Uterus (tissue), 2 donors: Measurements from ENCODE around the gene UBE2D2.

Source experiments
- POLR2A ChIP-seq, 2 donors: fragments of 450-650 bp; IDR thresholded peaks; one replicate each; pipeline ENCODE4 v1.6.1; 2016; ENCODE audit warnings: antibody characterized with exemption in 2 of 2, mild to moderate bottlenecking in 1 of 2, moderate library complexity in 1 of 2
- TF ChIP-seq, protein P1 (sequence below), 4 experiments: fragments of 200-600 bp in 2 of 4; fragments of 450-650 bp in 2 of 4; sonication (generic) in 2 of 4; IDR thresholded peaks; one replicate each; pipeline ENCODE4 v1.5.1; 2016 to 2019; ENCODE audit warnings: antibody characterized with exemption in 4 of 4, mild to moderate bottlenecking in 2 of 4, moderate library complexity in 1 of 4

DNA sequence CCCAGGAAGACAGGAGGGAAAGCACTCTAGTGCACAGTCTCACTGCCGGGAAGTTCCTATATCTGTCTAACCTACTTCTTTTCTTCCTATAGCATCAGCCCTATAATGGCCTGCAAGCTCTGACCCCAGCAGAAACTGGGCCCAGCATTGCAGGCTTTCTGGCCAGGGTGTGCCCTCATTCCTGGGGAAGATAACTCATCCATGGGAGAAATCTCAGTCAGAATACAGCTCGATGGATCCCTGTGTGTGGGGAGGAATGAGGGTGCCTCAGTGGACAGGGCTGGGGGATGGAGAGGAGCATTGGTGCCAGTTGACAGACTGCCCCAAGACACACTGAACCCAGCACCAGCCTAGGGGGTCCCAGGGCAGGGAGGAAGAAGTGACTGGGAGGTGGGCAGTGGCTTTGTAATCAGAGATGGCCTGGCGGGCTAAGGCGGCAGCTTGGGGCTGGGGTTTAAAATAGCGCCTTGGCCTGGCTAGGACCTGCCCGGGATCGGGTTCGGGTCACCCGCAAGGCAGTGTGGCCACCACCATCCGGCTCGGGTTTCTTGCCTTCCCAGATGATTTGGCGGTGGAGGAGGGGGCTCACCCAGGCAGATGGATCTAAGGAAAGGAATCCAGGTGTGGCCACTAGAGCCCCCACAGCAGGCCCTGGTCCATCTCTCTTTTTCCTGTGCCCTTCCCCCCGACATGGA, 79.4 kb downstream of the UBE2D2 start:
- TF ChIP-seq POLR2A (IDR thresholded peaks at IDR 0.05) = no peak
- TF ChIP-seq, protein P1, sequence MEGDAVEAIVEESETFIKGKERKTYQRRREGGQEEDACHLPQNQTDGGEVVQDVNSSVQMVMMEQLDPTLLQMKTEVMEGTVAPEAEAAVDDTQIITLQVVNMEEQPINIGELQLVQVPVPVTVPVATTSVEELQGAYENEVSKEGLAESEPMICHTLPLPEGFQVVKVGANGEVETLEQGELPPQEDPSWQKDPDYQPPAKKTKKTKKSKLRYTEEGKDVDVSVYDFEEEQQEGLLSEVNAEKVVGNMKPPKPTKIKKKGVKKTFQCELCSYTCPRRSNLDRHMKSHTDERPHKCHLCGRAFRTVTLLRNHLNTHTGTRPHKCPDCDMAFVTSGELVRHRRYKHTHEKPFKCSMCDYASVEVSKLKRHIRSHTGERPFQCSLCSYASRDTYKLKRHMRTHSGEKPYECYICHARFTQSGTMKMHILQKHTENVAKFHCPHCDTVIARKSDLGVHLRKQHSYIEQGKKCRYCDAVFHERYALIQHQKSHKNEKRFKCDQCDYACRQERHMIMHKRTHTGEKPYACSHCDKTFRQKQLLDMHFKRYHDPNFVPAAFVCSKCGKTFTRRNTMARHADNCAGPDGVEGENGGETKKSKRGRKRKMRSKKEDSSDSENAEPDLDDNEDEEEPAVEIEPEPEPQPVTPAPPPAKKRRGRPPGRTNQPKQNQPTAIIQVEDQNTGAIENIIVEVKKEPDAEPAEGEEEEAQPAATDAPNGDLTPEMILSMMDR (IDR thresholded peaks at IDR 0.05) = no peak
